ENCODE data around the gene COL25A1. TPM values are rescaled to one million over a fixed set of nuclear protein-coding genes. Genes with fewer than 3 reads are reported as not detected.

Gene COL25A1
- total RNA-seq, 4 donors from 2014 or later, result 2.5 TPM; not detected in 3

- Histone ChIP-seq H3K27ac (no peak overlapping the region), H3K36me3 (no peaks in the 10 kb centered on the region), H3K9me3 (no peaks in the 10 kb centered on the region), H3K27me3 (no peaks in the 10 kb centered on the region), H3K4me1 (no peaks in the 10 kb centered on the region), H3K4me3 (no peak overlapping the region)
- TF ChIP-seq, protein P1, sequence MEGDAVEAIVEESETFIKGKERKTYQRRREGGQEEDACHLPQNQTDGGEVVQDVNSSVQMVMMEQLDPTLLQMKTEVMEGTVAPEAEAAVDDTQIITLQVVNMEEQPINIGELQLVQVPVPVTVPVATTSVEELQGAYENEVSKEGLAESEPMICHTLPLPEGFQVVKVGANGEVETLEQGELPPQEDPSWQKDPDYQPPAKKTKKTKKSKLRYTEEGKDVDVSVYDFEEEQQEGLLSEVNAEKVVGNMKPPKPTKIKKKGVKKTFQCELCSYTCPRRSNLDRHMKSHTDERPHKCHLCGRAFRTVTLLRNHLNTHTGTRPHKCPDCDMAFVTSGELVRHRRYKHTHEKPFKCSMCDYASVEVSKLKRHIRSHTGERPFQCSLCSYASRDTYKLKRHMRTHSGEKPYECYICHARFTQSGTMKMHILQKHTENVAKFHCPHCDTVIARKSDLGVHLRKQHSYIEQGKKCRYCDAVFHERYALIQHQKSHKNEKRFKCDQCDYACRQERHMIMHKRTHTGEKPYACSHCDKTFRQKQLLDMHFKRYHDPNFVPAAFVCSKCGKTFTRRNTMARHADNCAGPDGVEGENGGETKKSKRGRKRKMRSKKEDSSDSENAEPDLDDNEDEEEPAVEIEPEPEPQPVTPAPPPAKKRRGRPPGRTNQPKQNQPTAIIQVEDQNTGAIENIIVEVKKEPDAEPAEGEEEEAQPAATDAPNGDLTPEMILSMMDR (IDR thresholded peaks at IDR 0.05), result no peak
- TF ChIP-seq POLR2A (IDR thresholded peaks at IDR 0.05), result no peak
- DNase-seq, result no peak
Observed at GRCh38 chr4:108893468-108893867, 409.0 kb downstream of the COL25A1 start.

- Histone ChIP-seq H3K36me3 (no peaks in the 10 kb centered on the region), H3K27ac (no peak overlapping the region), H3K9me3 (no peaks in the 10 kb centered on the region), H3K4me1 (no peaks in the 10 kb centered on the region), H3K4me3 (no peak overlapping the region), H3K27me3 (no peaks in the 10 kb centered on the region)
- TF ChIP-seq, protein P1 (IDR thresholded peaks at IDR 0.05), result no peak
- no peak for TF ChIP-seq POLR2A (IDR thresholded peaks at IDR 0.05)
- no peak for DNase-seq
Observed at GRCh38 chr4:108891896-108892590, 410.4 kb downstream of the COL25A1 start.

DNA sequence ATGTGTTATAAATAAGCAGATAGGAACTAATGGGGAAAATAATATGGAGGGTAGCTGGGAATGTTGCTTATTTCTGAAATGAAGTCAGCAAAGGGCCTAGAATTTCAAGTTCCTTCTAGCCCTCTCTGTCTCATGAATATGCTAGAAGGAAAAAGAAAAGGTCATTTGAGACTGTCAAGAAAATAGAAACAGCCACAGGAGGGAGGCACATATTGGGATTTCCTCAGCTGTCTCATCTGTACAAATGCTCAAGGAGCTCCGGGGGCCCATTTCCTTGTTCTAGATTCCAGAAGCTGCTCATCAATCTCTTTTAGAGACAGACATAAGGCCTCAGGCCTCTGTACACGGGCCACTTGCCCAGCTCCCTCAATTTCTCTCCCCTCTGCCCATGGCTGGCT lies 412.0 kb downstream of the COL25A1 start:
- Histone ChIP-seq H3K36me3 (no peaks in the 10 kb centered on the region), H3K4me3 (no peak overlapping the region), H3K27me3 (no peaks in the 10 kb centered on the region), H3K27ac (no peak overlapping the region), H3K9me3 (no peaks in the 10 kb centered on the region), H3K4me1 (no peaks in the 10 kb centered on the region)
- DNase-seq, result no peak
- TF ChIP-seq, protein P1 (IDR thresholded peaks at IDR 0.05), result no peak
- TF ChIP-seq POLR2A (IDR thresholded peaks at IDR 0.05), result no peak

DNA sequence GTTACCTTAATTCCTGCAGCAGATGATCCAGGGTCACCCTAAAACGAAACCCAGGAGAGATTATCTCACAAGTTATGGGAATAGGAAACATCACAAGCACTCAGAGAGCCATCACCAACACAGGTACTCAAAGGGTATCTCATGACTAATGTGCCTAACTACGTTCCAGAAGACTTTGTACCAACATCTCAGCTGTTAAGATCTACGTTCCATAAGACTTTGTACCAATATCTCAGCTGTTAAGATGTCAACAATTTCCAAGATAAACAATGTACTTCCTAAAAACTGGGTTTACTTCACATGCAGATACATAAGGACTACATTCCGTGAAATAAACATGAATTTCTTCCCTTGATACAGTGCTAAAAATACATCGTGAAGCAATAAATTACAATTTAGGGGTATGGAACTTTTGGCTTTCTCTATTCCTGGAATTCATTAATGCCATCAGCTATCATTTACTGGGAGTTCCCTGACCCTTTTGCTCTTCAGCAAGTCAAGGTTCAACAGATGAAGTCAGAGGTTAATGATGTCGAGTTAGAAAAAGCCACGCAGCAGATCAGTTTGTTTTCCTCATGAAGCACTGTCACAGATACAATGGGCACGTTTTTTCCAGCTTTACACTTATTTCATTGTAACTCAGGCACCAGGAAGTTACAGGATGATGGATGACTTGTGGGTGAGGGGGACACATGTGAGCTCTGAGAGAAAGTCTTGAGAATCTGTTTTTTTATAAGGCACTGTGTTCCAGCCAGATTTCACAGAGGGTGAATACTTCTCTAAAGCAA lies 412.6 kb downstream of the COL25A1 start:
- Histone ChIP-seq H3K27me3 (no peaks in the 10 kb centered on the region), H3K27ac (no peak overlapping the region), H3K4me1 (no peaks in the 10 kb centered on the region), H3K4me3 (no peak overlapping the region), H3K36me3 (no peaks in the 10 kb centered on the region), H3K9me3 (no peaks in the 10 kb centered on the region)
- DNase-seq, result no peak
- no peak for TF ChIP-seq POLR2A (IDR thresholded peaks at IDR 0.05)
- TF ChIP-seq, protein P1 (IDR thresholded peaks at IDR 0.05), result no peak

DNA sequence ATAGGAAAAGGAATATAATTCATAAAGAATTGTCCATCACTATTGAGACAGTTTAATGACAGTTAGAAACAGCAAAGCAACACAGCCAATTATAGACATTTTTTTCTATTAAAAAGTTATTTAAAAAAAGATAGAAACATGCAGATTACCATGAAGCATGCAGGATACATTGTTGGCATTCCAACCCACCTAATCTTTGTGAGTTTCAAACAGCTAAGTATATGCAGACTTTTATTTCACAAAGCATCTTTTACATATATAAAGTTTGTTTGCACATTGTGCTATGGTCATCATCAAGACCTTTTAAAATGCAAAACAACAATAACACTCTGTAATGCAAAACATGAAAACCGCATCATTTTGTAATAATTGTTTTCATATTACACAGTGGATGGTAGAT lies 413.7 kb downstream of the COL25A1 start:
- no peaks in the 10 kb centered on the region for H3K36me3 ChIP-seq
- no peak overlapping the region for H3K4me3 ChIP-seq
- H3K4me1 ChIP-seq, result no peaks in the 10 kb centered on the region
- H3K27me3 ChIP-seq, result no peaks in the 10 kb centered on the region
- no peak for DNase-seq
- TF ChIP-seq, protein P1 (IDR thresholded peaks at IDR 0.05), result no peak
- TF ChIP-seq POLR2A (IDR thresholded peaks at IDR 0.05), result no peak
- no peaks in the 10 kb centered on the region for H3K9me3 ChIP-seq
- no peak overlapping the region for H3K27ac ChIP-seq
